GM10266 (cell line): Measurements from ENCODE around the gene ADCY9.

Experiments used
- DNase-seq: peaks from one replicate; pipeline ENCODE4 v3.0.0; 2012; ENCODE audit errors: extremely low spot score
- CTCF ChIP-seq: IDR thresholded peaks from 2 replicates; pipeline ENCODE4 v1.5.1; 2012; ENCODE audit warnings: mild to moderate bottlenecking, low read depth; ENCODE audit not compliant: control insufficient read depth, insufficient read depth; ENCODE audit errors: missing control alignments

Gene ADCY9

GRCh38 chr16:3919413-3919812, 196.8 kb downstream of the ADCY9 start:
- no peak for TF ChIP-seq CTCF
- DNase-seq = no peak

GRCh38 chr16:3915426-3916260, 200.6 kb downstream of the ADCY9 start:
- TF ChIP-seq CTCF = no peak
- no peak for DNase-seq

- no peak for DNase-seq
- no peak for TF ChIP-seq CTCF
Measured at GRCh38 chr16:3912897-3913296, 203.3 kb downstream of the ADCY9 start.
